ENCODE results near the gene CDKL4. TPM values are rescaled to one million over a fixed set of nuclear protein-coding genes. Genes with fewer than 3 reads are reported as not detected.

Gene CDKL4
- total and polyA plus RNA-seq, 2 of the 13 experiments (the other 11 are each of a cell fraction or from before 2014, with no cell fraction given) = 0.29 to 0.50 TPM

- no peak for ATAC-seq
- no peaks in the 10 kb centered on the region for H3K9me3 ChIP-seq (ENCODE audit: low read length)
- in situ Hi-C loops (cut with HindIII; ENCODE audit: extremely low pct_ligation_motif_present, low pct_unique_long_range_greater_than_20kb) (no loop called here), intact Hi-C loops (cut with micrococcal nuclease; ENCODE audit: unreplicated experiment) (no loop called here)
- CTCF ChIA-PET (ENCODE audit: low intra/inter-chr PET ratio, low total read pairs) = no interaction called here
- no peak for FAIRE-seq
- no peak overlapping the region for H3K4me2 ChIP-seq (ENCODE audit: low read depth, low read length)
- no peaks in the 10 kb centered on the region for H3K27me3 ChIP-seq (ENCODE audit: control insufficient read depth in 1 of 2, insufficient read depth in 2 of 2, low read length in 2 of 2)
- H3K4me1 ChIP-seq (ENCODE audit: insufficient read depth, low read length) = no peaks in the 10 kb centered on the region
- no peak overlapping the region for H3K27ac ChIP-seq (ENCODE audit: extremely low read length, insufficient read depth, low read length)
- BruUV-seq (replicated peaks) = no TSS peak
- POLR2A ChIA-PET = no interaction called here
- no peak for DNase-seq (ENCODE audit: low spot score)
- H3K79me2 ChIP-seq (ENCODE audit: insufficient read depth, low read length) = no peaks in the 10 kb centered on the region
- H3K9ac ChIP-seq (ENCODE audit: insufficient read depth, low read depth, low read length) = no peak overlapping the region
- H4K20me1 ChIP-seq (ENCODE audit: insufficient read depth, low read length) = no peaks in the 10 kb centered on the region
- H2AFZ ChIP-seq (ENCODE audit: low read length) = no peak overlapping the region
- H3K4me3 ChIP-seq (replicated peaks in 1 of 3; ENCODE audit: insufficient read depth in 1 of 3, low read depth in 2 of 3, low read length in 3 of 3) = no peak overlapping the region
- 66% methylated on average over 4 of the region's 4 CpGs for WGBS (ENCODE audit: low lambda C conversion rate)
- no peaks in the 10 kb centered on the region for H3K36me3 ChIP-seq (replicated peaks in 1 of 2; ENCODE audit: control insufficient read depth in 1 of 2, insufficient read depth in 2 of 2, low read length in 2 of 2)
- TF ChIP-seq STAG1 (CRISPR knock-in tag; IDR thresholded peaks at IDR 0.05) (no peak), ZNF746 (CRISPR knock-in tag; IDR thresholded peaks at IDR 0.05) (no peak), PHB2 (IDR thresholded peaks at IDR 0.05; ENCODE audit: partially characterized antibody) (no peak), ZNF350 (CRISPR knock-in tag; IDR thresholded peaks at IDR 0.05; ENCODE audit: borderline replicate concordance, low read depth) (no peak), KDM1A (CRISPR knock-in tag; IDR thresholded peaks at IDR 0.05) (no peak), ZNF878 (CRISPR knock-in tag; IDR thresholded peaks at IDR 0.05) (no peak), TAF1 (CRISPR knock-in tag; IDR thresholded peaks at IDR 0.05) (no peak), FOXA3 (CRISPR knock-in tag; IDR thresholded peaks at IDR 0.05) (no peak), ZNF816 (CRISPR knock-in tag; IDR thresholded peaks at IDR 0.05; ENCODE audit: borderline replicate concordance) (no peak), SCMH1 (CRISPR knock-in tag; IDR thresholded peaks at IDR 0.05; ENCODE audit: borderline replicate concordance) (no peak), NCOR1 (IDR thresholded peaks at IDR 0.05; ENCODE audit: borderline replicate concordance, low read length) (no peak), RARA (CRISPR knock-in tag; IDR thresholded peaks at IDR 0.05) (no peak)
- TF ChIP-seq, protein P1, sequence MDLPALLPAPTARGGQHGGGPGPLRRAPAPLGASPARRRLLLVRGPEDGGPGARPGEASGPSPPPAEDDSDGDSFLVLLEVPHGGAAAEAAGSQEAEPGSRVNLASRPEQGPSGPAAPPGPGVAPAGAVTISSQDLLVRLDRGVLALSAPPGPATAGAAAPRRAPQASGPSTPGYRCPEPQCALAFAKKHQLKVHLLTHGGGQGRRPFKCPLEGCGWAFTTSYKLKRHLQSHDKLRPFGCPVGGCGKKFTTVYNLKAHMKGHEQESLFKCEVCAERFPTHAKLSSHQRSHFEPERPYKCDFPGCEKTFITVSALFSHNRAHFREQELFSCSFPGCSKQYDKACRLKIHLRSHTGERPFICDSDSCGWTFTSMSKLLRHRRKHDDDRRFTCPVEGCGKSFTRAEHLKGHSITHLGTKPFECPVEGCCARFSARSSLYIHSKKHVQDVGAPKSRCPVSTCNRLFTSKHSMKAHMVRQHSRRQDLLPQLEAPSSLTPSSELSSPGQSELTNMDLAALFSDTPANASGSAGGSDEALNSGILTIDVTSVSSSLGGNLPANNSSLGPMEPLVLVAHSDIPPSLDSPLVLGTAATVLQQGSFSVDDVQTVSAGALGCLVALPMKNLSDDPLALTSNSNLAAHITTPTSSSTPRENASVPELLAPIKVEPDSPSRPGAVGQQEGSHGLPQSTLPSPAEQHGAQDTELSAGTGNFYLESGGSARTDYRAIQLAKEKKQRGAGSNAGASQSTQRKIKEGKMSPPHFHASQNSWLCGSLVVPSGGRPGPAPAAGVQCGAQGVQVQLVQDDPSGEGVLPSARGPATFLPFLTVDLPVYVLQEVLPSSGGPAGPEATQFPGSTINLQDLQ (CRISPR knock-in tag; IDR thresholded peaks at IDR 0.05) = no peak
These were observed 79.7 kb downstream of the CDKL4 start for GRCh38 chr2:39164089-39164488.

Data from HepG2 (cell line).